ENCODE data around the gene CTRL.

GRCh38 chr16:67971111-67971510 is 39.4 kb upstream of the CTRL start:
- TF ChIP-seq BHLHE40 (IDR thresholded peaks at IDR 0.05; ENCODE audit: borderline replicate concordance) (no peak), ELF4 (IDR thresholded peaks at IDR 0.05) (no peak), LEF1 (IDR thresholded peaks at IDR 0.05; ENCODE audit: borderline replicate concordance) (no peak), ARNT (IDR thresholded peaks at IDR 0.05) (no peak), SP1 (IDR thresholded peaks at IDR 0.05) (no peak), TARDBP (IDR thresholded peaks at IDR 0.05) (no peak), SUZ12 (IDR thresholded peaks at IDR 0.05) (no peak), FOXA1 (IDR thresholded peaks at IDR 0.05) (no peak)

Measured in HEK293T (cell line).